ENCODE results near the gene MTHFD1L.
A peak's percentile ranks its signal among the peaks of the same experiment; 100 is the strongest.
"Not testable (repeated sequence)": the region's sequence is repeated elsewhere in the genome, so short reads cannot be mapped to it uniquely, and the experiment has no call there.

Gene MTHFD1L

GRCh38 chr6:151043944-151044343 is 178.4 kb downstream of the MTHFD1L start:
- ATAC-seq (ENCODE audit: low read depth): no peak
- Histone ChIP-seq H3K4me3 (ENCODE audit: severe bottlenecking) (no peak overlapping the region), H3K4me1 (ENCODE audit: insufficient read depth, poor library complexity, severe bottlenecking) (peaks cover 35% of the 10 kb centered on the region), H3K9me3 (ENCODE audit: severe bottlenecking) (no peaks in the 10 kb centered on the region), H3K27ac (ENCODE audit: poor library complexity, severe bottlenecking) (peak overlapping the region; percentile 87), H3K36me3 (ENCODE audit: low read depth) (peaks cover 11% of the 10 kb centered on the region; the same call in 1 of the 2 replicates), H3K27me3 (ENCODE audit: insufficient read depth, poor library complexity, severe bottlenecking) (no peaks in the 10 kb centered on the region)
- TF ChIP-seq CTCF (IDR thresholded peaks at IDR 0.05; ENCODE audit: poor library complexity, severe bottlenecking): no peak
- no peak for DNase-seq (ENCODE audit: low spot score)

GRCh38 chr6:151044465-151045441 is 179.3 kb downstream of the MTHFD1L start:
- Histone ChIP-seq H3K4me3 (ENCODE audit: severe bottlenecking) (no peak overlapping the region), H3K27ac (ENCODE audit: poor library complexity, severe bottlenecking) (peak overlapping the region; percentile 87), H3K27me3 (ENCODE audit: insufficient read depth, poor library complexity, severe bottlenecking) (no peaks in the 10 kb centered on the region), H3K9me3 (ENCODE audit: severe bottlenecking) (no peaks in the 10 kb centered on the region), H3K36me3 (ENCODE audit: low read depth) (peaks cover 11% of the 10 kb centered on the region; the same call in 1 of the 2 replicates), H3K4me1 (ENCODE audit: insufficient read depth, poor library complexity, severe bottlenecking) (peaks cover 35% of the 10 kb centered on the region)
- no peak for TF ChIP-seq CTCF (IDR thresholded peaks at IDR 0.05; ENCODE audit: poor library complexity, severe bottlenecking)
- DNase-seq (ENCODE audit: low spot score) (peak; percentile 78), ATAC-seq (ENCODE audit: low read depth) (peak; percentile 71)

GRCh38 chr6:151045511-151046222 is 180.2 kb downstream of the MTHFD1L start:
- not testable (repeated sequence) for DNase-seq (ENCODE audit: low spot score)
- H3K27ac ChIP-seq (ENCODE audit: poor library complexity, severe bottlenecking): peak overlapping the region; percentile 87

GRCh38 chr6:151051164-151051563 is 185.7 kb downstream of the MTHFD1L start:
- ATAC-seq (ENCODE audit: low read depth): no peak
- Histone ChIP-seq H3K27ac (ENCODE audit: poor library complexity, severe bottlenecking) (peak overlapping the region; percentile 66), H3K9me3 (ENCODE audit: severe bottlenecking) (no peaks in the 10 kb centered on the region), H3K27me3 (ENCODE audit: insufficient read depth, poor library complexity, severe bottlenecking) (no peaks in the 10 kb centered on the region), H3K36me3 (ENCODE audit: low read depth) (peaks cover 7% of the 10 kb centered on the region), H3K4me3 (ENCODE audit: severe bottlenecking) (no peak overlapping the region), H3K4me1 (ENCODE audit: insufficient read depth, poor library complexity, severe bottlenecking) (peaks cover 18% of the 10 kb centered on the region)
- DNase-seq (ENCODE audit: low spot score): no peak
- TF ChIP-seq CTCF (IDR thresholded peaks at IDR 0.05; ENCODE audit: poor library complexity, severe bottlenecking): no peak

More at GRCh38 chr6:151045511-151046222, 180.2 kb downstream of the MTHFD1L start:
- ATAC-seq (ENCODE audit: low read depth); H3K9me3 ChIP-seq (ENCODE audit: severe bottlenecking); H3K27me3 ChIP-seq (ENCODE audit: insufficient read depth, poor library complexity, severe bottlenecking); H3K4me3 ChIP-seq (ENCODE audit: severe bottlenecking): not testable (repeated sequence)
- H3K4me1 ChIP-seq (ENCODE audit: insufficient read depth, poor library complexity, severe bottlenecking): peaks cover 31% of the 10 kb centered on the region
- peaks cover 11% of the 10 kb centered on the region; the same call in 1 of the 2 replicates for H3K36me3 ChIP-seq (ENCODE audit: low read depth)

- peaks cover 18% of the 10 kb centered on the region for H3K4me1 ChIP-seq (ENCODE audit: insufficient read depth, poor library complexity, severe bottlenecking)
- H3K4me3 ChIP-seq (ENCODE audit: severe bottlenecking): no peak overlapping the region
- peak; percentile 27 for TF ChIP-seq CTCF (IDR thresholded peaks at IDR 0.05; ENCODE audit: poor library complexity, severe bottlenecking)
- peaks cover under 1% of the 10 kb centered on the region; the same call in 1 of the 2 replicates for H3K36me3 ChIP-seq (ENCODE audit: low read depth)
- no peaks in the 10 kb centered on the region for H3K27me3 ChIP-seq (ENCODE audit: insufficient read depth, poor library complexity, severe bottlenecking)
- peak; percentile 96 for ATAC-seq (ENCODE audit: low read depth)
- peak overlapping the region; percentile 66 for H3K27ac ChIP-seq (ENCODE audit: poor library complexity, severe bottlenecking)
- DNase-seq (ENCODE audit: low spot score): peak; percentile 84
- no peaks in the 10 kb centered on the region for H3K9me3 ChIP-seq (ENCODE audit: severe bottlenecking)
Measured at GRCh38 chr6:151052021-151052646, 186.6 kb downstream of the MTHFD1L start.
